AG04450 (cell line): ENCODE results near the gene BMPR1B. TPM values are rescaled to one million over a fixed set of nuclear protein-coding genes. Genes with fewer than 3 reads are reported as not detected.

ENCODE experiments used
- CTCF ChIA-PET: fragments of 300-600, 350-600 bp; formaldehyde crosslinking; extraction: SDS; loops from one replicate; lab custom pipeline; 2022; ENCODE audit warnings: antibody characterized with exemption, inconsistent platforms; lab: Charles Lee
- POLR2A ChIA-PET: fragments of 350-600 bp; formaldehyde crosslinking; extraction: SDS; loops from one replicate; lab custom pipeline; 2021; ENCODE audit warnings: antibody characterized with exemption, inconsistent platforms; lab: Yijun Ruan, JAX
- DNase-seq: peaks from one replicate; pipeline ENCODE4 v3.0.0-alpha.2; 2011; ENCODE audit warnings: low read depth, low spot score
- H3K27ac ChIP-seq: one replicate; pipeline ENCODE4 v1.5.1; 2012; ENCODE audit warnings: low read depth, low read length, control low read depth
- H3K27me3 ChIP-seq: one replicate; pipeline ENCODE4 v1.6.0; 2012; ENCODE audit warnings: low read length; ENCODE audit not compliant: control insufficient read depth, insufficient read depth
- H3K4me3 ChIP-seq: 2 replicates; pipeline ENCODE4 v1.5.1; 2011; ENCODE audit warnings: mild to moderate bottlenecking, low read depth, low read length, control low read depth
- H3K9me3 ChIP-seq: 2 replicates; pipeline ENCODE4 v1.5.1; 2012; ENCODE audit warnings: low read length; ENCODE audit not compliant: control insufficient read depth, insufficient read depth
- CTCF ChIP-seq: IDR thresholded peaks from 2 replicates; pipeline ENCODE4 v1.5.1; 2011; ENCODE audit warnings: low read depth, low read length, control low read depth, inconsistent platforms
- polyA plus RNA-seq: library from polyadenylated mRNA; depleted of rRNA; stranded (reverse); fragments of >200 nt; gene quantifications from 2 replicates; pipeline ENCODE4 v1.2.3, GENCODE V29; 2011

BMPR1B gene
- polyA plus RNA-seq, 1 experiment = 0.42 TPM

GRCh38 chr4:94728056-94728766 is 29.5 kb upstream of the BMPR1B start:
- no peak overlapping the region for H3K27ac ChIP-seq
- POLR2A ChIA-PET = no interaction called here
- CTCF ChIA-PET = no interaction called here
- H3K27me3 ChIP-seq = no peaks in the 10 kb centered on the region
- TF ChIP-seq CTCF = no peak
- no peaks in the 10 kb centered on the region for H3K9me3 ChIP-seq
- DNase-seq = no peak
- H3K4me3 ChIP-seq = no peak overlapping the region

- POLR2A ChIA-PET = no interaction called here
- Histone ChIP-seq H3K27ac (no peak overlapping the region), H3K9me3 (no peaks in the 10 kb centered on the region), H3K4me3 (no peak overlapping the region), H3K27me3 (no peaks in the 10 kb centered on the region)
- CTCF ChIA-PET = interaction anchor here (0.8 to 1.6 kb wide), 4 partner anchors 110 to 428 kb away, joined by 3 to 6 read pairs (median 4); no protein-coding TSS in a partner anchor
- TF ChIP-seq CTCF = no peak
- no peak for DNase-seq
Measured at GRCh38 chr4:94732358-94732698, 25.4 kb upstream of the BMPR1B start.

- CTCF ChIA-PET = interaction anchor here (0.6 kb wide), 1 partner anchor 80 kb away, joined by 3 read pairs; no protein-coding TSS in a partner anchor
Measured at GRCh38 chr4:94739741-94740140, 18.0 kb upstream of the BMPR1B start.

GRCh38 chr4:94741304-94741703 is 16.5 kb upstream of the BMPR1B start:
- no peak overlapping the region for H3K4me3 ChIP-seq
- ChIA-PET POLR2A (no interaction called here), CTCF (no interaction called here)
- H3K27me3 ChIP-seq = no peaks in the 10 kb centered on the region
- TF ChIP-seq CTCF = no peak
- peak; percentile 15 for DNase-seq
- H3K9me3 ChIP-seq = no peaks in the 10 kb centered on the region
- H3K27ac ChIP-seq = no peak overlapping the region

More at GRCh38 chr4:94739741-94740140, 18.0 kb upstream of the BMPR1B start:
- Histone ChIP-seq H3K9me3 (no peaks in the 10 kb centered on the region), H3K4me3 (no peak overlapping the region), H3K27ac (no peak overlapping the region), H3K27me3 (no peaks in the 10 kb centered on the region)
- TF ChIP-seq CTCF = no peak
- POLR2A ChIA-PET = no interaction called here
- DNase-seq = no peak

GRCh38 chr4:94743838-94744237 is 13.9 kb upstream of the BMPR1B start:
- Histone ChIP-seq H3K27me3 (no peaks in the 10 kb centered on the region), H3K27ac (no peak overlapping the region), H3K4me3 (no peak overlapping the region), H3K9me3 (no peaks in the 10 kb centered on the region)
- no peak for DNase-seq
- ChIA-PET POLR2A (no interaction called here), CTCF (no interaction called here)
- no peak for TF ChIP-seq CTCF
